GM19351 (cell line): Measurements from ENCODE around the gene SH3YL1.
"Not testable (repeated sequence)": the region's sequence is repeated elsewhere in the genome, so short reads cannot be mapped to it uniquely, and the experiment has no call there.

ENCODE experiments used
- ATAC-seq: cut with Tn5 transposase; IDR thresholded peaks from one replicate; pipeline ENCODE4 v1.9.1; 2021; ENCODE audit warnings: mild to moderate bottlenecking, moderate library complexity; ENCODE audit not compliant: unreplicated experiment

The SH3YL1 gene

GRCh38 chr2:184695-185094 is 79.1 kb downstream of the SH3YL1 start:
- no peak for ATAC-seq

DNA sequence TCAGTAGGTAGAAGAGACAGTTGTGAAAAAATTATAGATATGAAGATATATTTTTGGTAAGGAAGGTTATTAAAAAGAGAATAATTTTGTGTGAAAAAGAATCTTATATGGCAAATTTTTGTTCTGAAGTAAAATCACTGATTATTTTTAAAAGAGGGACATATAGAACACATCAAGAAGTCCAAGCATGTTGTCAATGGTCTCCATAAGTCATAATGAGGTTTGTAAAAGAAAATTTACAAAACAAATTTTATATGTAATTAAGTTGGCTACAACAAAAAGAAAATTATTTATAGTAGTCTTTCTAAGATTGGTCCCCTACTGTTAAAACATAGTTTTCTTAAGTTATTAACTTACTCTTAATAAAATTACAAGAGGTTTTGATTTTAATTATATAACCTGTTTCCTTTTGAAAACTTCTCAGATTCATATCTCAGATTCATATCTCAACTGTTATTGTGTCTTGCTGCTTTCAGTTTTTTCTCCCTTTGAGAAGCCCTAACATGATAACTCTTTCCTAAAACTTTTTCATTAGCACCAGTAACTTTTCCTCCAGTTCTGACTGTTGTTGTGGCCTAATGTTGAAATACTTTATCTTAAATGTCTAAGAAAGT is 81.2 kb downstream of the SH3YL1 start:
- ATAC-seq, result no peak

GRCh38 chr2:180311-180710 is 83.5 kb downstream of the SH3YL1 start:
- no peak for ATAC-seq

GRCh38 chr2:179886-180285 is 83.9 kb downstream of the SH3YL1 start:
- no peak for ATAC-seq

DNA sequence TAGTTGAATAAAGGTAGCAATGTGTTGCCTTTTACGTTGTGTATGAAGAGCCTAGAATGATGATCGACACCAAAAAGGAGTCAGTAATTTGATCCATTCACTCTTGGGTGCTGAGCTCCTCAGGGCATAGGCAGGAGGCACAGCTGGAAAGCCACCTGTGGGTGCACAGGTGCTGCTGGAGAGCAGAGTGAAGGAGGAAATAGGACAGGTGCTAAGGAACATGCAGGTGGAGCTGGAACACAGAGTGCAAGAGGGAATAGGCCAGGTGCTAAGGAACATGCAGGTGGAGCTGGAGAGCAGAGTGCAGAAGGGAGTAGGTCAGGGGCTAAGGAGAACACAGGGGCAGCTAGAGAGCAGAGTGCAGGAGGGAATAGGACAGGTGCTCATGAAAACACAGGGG is 86.1 kb downstream of the SH3YL1 start:
- ATAC-seq, result no peak

- no peak for ATAC-seq
These were observed 86.9 kb downstream of the SH3YL1 start for GRCh38 chr2:176917-177316.

DNA sequence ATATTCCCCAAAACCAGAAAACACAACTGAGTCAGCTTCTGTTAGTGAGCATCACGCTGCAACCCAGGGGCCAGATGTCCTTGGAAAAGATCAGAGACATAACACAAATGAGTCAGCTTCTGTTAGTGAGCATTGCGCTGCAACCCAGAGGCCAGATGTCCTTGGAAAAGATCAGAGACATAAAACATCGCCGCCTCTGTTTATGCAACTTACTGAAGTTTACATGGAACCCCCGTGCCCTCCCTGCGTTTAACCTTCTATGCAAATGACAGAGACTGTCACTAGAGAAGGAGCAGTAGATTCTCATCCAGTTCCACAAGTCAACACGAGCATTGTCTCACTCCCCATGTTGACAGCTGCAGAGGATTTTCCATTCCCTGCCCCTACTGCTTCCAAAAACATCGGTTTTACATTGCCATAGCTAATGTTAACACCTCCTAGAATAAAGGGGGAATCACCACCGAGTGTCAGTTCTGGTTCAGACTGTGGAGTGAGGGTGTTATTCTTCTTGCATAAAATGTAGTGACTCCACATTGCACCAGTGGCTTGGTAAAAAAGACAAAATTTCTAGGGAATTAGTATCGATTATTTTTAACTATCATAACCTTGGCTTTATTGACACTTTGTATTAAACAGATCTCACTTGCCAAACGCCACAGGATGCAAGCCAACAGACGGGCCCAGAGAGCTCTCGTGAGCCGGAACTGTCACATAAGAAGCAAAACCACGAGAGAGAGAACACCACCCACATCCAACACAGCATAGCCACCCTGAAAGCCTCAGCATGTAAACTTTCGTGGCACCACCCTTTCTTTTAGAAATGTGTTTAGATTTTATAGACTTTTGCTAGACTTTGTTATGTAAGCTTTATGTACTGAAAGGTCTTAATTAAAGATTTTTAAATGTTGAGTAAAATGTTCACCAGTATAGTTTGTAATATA is 87.7 kb downstream of the SH3YL1 start:
- peak; percentile 44 for ATAC-seq

- ATAC-seq, result no peak
These were observed 88.6 kb downstream of the SH3YL1 start for GRCh38 chr2:175161-175786.

DNA sequence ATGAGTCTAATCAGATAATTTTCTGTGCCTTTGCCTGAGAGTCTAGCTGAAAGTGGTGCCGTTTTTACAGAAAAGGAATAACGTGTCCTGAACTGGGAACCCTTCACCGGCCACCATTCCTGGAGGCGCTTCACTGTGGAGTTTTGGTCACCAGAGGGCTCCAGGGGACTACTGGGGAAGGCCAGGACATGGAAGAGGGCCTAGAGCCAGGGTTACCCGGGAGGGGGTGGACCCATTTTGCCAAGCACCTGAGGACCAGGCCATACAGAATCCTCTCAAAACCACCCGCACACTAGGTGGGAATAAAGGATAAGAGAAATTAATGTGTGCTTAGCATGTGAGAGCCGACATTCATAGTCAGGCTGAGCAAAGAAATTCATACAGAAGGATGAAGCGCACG is 91.7 kb downstream of the SH3YL1 start:
- ATAC-seq, result not testable (repeated sequence)

DNA sequence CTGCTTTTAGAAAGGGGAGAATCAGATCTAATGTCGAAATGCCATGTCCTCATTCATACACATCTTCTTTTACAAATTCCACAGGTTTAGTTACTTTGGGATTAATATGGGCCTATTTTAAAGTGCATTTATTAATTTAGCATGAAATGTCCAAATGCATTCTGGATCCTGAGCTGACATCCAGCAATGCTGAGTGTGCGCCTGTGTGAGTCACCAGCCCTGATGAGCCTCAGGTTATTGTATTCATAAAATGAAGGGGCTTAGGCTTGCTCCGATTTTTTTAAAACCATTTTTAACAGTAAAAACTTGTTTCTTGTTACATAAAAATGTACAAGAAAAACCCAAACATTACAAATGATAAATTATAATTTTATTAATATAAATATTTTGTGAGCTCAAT is 94.1 kb downstream of the SH3YL1 start:
- ATAC-seq, result no peak
